Right renal pelvis (tissue), 4 donors: Measurements from ENCODE around the gene HOXC11. TPM values are rescaled to one million over a fixed set of nuclear protein-coding genes. Genes with fewer than 3 reads are reported as not detected.

Experiments used
- DNase-seq, 4 donors: peaks; one replicate each; pipeline ENCODE4 v3.0.0-alpha.2; 2013; ENCODE audit warnings: low read depth in 4 of 4, low spot score in 3 of 4, missing footprints in 1 of 4
- polyA plus RNA-seq, 4 donors: library from polyadenylated mRNA; unstranded; fragments of 120-200 nt; gene quantifications; one replicate each; pipeline ENCODE4 v1.2.1, GENCODE V29; 2013; ENCODE audit not compliant: insufficient read length in 4 of 4

HOXC11 gene
- polyA plus RNA-seq, 4 donors = 1.4 to 4.3 (median 2.1) TPM

DNA sequence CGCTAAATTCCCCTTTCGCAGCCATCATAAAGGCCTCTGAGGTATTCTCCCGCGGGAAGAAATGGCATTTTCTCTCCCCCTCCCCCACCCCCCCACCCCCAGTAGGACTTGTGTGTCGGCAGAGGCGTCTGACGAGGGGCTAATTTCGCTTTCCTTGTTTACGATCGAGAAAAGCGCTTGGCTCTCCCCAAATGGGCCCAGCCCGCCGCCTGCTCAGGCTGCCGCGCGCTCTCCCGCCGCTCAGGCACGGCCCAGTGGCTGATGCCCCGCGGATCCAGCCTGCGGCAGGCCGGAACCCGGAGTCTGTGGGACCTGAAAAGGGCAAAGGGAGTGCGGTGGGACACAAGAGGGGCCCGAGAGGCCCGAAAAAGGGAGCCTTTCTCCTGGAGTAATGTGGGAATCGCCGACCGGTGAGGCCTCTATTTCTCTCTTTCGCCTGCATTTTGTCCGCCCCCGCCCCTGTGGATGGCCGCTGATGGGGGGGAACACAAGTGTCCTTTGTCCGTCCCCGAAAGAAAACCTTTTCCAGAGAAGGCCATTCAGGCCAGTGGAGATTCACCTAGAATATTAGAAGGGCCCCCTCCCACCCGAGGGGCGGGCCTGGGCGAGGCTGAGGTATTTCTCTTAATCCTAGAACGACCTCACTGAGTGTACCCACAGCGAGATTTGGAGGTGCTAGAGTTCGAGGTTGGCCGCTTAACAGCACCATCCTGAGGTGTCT lies 46.3 kb downstream of the HOXC11 start:
- DNase-seq = no peak

GRCh38 chr12:54019924-54020590 lies 47.1 kb downstream of the HOXC11 start:
- no peak for DNase-seq

DNA sequence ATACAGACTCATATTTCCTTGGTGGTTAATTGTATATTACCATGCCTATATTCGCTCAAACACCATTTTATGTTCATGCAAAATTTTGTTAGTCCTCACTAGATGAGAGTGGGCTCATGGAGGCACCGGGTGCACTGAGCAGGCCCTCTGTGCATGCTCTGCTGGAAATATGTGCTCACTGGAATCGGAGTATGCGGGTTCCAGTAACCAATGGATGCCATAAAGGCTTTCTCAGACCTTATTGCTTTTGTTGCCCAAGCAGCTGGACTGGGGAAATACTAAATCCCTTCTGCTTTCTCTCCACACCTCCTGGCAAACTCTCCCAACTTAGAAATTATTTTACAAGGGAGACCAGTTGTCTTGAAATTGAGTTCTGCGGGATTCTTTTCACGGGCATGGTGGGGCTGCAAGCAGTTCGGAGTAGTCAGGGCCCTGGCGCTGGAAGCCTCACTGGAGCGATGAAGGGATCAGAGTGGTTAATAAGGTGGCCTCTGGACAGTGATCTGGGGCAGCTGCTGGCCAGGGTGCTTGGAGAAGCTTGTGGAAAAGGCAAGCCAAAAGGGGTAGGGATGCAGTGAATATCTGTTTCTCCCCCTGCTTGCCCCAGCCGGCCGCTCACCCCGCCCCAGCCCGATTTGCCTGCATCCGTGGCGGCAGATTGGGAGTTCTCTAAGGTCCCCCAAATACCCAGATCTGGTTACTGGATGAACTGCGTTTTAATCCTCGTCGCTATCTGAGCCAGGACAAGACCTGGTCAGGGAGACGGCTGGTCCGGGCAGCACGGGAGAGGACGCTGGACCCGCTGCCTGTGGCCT lies 47.9 kb downstream of the HOXC11 start:
- DNase-seq = no peak

DNA sequence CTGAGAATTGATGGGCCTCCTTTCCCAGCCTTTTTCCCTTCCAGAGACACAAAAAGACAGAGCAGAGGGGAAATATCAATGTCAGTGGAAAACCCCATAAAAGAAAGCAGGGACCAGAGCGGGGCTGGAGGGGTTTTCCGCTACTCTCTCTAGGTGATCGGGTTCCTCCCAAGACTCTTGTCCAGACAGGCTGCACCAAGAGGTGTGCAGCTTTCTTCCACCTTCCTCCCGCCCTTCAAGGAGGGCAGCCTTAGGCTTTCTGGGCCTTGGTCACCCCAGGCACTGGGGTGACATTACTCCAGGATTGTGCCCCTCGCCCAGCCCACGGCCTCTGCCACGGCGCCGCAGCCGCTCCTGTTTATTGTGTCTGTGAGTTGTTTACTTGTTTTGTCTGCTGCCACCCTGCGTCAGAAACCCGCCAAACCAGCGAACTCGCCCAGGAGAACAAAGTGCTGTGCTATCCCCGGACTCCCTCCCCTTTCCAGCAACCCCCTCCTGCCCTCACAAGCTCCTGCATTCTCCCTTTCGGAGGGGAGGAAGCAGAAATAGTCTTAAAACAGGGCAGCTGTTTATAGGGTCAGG lies 48.6 kb downstream of the HOXC11 start:
- DNase-seq = no peak

DNA sequence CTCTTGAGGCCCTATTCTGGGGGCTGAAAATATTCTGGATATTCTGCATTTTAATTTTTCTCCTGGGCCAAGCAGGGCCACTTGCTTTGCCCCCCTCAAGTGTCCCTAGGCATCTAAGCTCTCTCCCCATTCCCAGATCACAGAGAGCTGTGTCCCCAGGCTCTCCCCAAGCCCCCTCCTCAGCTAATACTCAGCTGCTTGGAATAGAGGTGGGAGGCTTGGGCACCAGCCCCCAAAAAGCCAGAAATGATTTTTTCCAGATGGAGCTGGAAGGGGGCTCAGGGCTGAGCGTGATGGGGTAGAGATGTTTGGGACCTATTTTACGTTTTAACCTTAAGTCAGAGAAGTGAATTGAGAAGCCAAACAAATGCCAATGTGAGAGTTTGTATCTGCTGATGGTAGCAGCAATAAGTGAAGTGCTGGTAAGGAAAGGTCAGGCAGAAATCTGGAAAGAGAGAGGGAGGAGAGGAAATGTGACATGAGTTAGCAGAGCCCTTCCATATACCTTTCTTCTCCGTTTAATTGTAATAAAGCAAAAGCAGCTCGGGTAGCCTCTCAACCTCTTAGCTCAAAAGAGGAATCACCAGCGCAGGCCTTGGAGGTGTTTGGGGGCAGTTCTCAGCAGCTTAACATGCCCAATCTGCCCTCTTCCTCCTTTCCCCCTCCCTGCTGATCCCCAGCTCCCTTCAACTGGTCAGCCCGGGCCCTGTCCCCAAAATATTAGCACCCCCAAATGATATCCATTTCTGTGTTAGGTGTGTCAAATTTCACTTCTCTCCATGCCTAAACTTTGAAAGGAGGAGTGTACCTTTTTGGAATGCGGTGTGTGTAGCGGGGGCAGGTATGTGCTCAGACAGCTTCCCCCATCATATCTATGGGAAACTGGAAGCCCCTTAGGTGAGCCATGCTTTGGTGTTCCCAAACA lies 50.3 kb downstream of the HOXC11 start:
- no peak for DNase-seq

GRCh38 chr12:54024127-54024526 lies 51.2 kb downstream of the HOXC11 start:
- no peak for DNase-seq

DNA sequence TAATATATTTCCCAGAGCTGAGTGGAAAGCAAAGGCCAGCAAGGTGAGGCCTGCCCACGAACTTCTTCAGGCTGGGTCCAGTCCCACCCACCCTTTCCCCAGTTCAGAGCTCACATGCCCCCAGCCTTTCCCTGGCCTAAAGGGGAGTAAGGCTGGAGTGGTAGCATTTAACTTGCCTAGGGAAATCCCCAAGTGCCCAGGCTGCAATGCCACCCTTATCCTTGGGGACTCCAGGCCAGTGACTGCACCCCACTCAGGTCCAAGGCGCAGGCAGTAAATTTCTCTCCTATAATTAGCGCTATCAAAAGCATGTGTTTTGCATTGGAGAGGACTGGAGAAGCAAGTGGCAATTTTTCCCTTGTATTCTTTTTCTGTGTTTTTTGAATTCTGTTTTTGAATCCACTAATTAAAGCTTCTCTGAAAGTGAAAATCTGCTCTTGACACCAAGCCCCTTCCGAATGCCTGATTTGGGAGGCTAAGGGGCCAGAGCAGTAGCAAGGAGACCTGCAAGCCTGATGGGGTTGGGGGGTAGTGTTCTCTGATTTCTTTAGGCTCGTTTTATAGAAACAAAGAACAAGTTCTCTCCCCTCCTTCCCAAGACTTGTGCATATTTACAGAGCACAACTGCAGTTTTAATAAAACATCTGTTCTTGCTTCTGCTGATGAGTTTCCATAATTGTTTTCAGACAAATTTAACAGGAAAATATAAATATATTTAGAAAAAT lies 51.8 kb downstream of the HOXC11 start:
- DNase-seq = no peak

DNA sequence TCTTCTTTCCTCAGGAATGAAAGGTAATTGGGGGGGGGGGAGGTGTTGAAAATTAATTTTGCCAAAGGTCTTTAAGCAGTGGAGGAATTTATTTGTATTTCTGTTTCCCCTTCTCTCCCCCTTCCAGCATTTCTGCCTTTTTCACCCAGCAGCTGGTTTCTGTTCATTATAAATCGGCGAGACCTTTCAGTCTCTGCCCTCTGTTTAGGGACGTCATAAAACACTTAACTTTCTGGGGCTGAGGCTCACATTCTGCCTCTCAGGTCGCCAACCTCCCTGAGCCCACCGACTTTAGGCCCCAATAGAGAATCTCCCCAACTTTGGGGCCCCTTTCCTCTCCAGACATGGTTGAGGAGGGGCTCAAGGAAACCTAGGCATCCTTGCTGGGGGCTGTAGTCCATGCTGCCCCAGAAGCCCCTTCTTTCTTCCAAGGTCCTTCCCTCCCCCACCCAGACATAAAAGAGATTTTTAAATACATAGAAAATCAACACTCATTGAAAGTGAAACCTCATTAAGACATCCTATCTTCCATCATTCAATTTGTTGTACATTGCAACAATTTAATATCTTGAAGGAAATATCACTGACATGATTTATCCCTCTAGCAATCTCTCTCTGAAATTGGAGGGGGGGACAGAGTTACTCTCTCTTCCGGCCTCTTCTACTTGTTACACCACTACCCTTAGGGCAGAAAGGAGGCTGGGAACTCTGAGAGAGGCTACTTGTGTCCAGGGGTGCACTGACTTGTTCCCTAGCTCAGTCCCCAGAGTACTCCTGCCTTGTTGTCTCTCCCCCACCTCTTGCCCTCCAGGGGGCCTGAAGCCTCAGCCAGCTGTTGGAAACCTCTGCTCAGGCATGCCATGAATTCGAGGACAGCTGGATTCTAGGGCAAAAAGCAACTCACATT lies 52.8 kb downstream of the HOXC11 start:
- DNase-seq = no peak

DNA sequence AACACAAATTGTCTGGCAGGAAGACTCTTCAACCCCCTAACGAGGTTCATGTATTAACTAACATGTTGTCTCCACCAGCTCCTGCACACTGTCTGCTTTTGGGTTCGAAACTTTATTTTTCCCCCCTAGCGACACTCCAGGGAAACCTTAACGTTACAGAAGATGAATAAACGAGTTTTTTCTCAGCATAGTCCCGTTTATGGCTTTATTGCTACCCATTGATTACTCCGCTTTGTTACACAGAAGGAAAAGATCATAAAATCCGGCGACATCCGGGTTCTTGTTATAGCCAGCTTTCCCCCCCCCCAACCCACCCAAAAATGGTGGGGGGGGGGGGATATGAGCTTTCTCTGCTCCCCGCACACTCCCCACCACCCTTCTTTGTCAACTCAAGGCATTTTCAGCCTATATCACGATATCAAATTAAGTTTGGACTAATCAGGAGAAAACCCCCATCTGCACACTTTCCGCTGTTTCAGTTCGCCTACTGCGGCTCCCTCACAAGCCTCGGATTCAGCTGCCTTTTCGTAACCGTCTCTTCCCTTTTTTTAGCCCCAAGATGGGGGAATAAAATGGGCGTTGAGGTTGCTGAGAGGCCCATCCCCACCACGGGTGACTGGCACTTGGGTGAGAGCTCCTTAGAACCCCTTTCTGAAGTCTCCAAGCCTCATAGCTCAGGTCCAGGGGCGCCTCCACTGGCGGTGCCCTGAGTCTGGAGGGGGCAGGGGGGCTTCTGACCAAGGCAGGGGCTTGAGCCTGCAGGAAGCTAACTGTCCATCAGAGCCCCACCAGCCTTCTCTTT lies 53.9 kb downstream of the HOXC11 start:
- no peak for DNase-seq

Other genes starting within 250 kb of the HOXC11 start
- gene CALCOCO1, start 245.7 kb upstream of the HOXC11 start, polyA plus RNA-seq = 100 to 1,000 TPM; 127 to 141 (median 128) TPM
- under 1 TPM in 1 of 4 donors, not detected in 3; 0.22 TPM for gene CISTR, start 221.1 kb upstream of the HOXC11 start, polyA plus RNA-seq
- gene HOXC13, start 34.3 kb upstream of the HOXC11 start, polyA plus RNA-seq = not detected
- gene HOXC12, start 18.2 kb upstream of the HOXC11 start, polyA plus RNA-seq = under 1 TPM in 1 of 4 donors, not detected in 3; 0.03 TPM
- 1 to 10 TPM; 1.0 to 4.1 (median 1.5) TPM for gene HOTAIR, start 1.8 kb downstream of the HOXC11 start, polyA plus RNA-seq
- 10 to 100 TPM; 59.2 to 69.0 (median 63.7) TPM for gene HOXC10, start 12.0 kb downstream of the HOXC11 start, polyA plus RNA-seq
- 10 to 100 TPM; 15.9 to 22.1 (median 19.7) TPM for gene HOXC9, start 27.0 kb downstream of the HOXC11 start, polyA plus RNA-seq
- gene HOXC8, start 35.9 kb downstream of the HOXC11 start, polyA plus RNA-seq = 1 to 10 TPM; 8.4 to 9.6 (median 8.9) TPM
- gene HOXC6, start 55.3 kb downstream of the HOXC11 start, polyA plus RNA-seq = 10 to 100 TPM; 28.5 to 36.8 (median 32.1) TPM
- gene HOXC5, start 59.9 kb downstream of the HOXC11 start, polyA plus RNA-seq = 1 to 10 TPM; 1.6 to 2.3 (median 1.9) TPM
- 10 to 100 TPM; 42.7 to 53.0 (median 51.1) TPM for gene HOXC4, start 80.7 kb downstream of the HOXC11 start, polyA plus RNA-seq
- gene SMUG1, start 215.9 kb downstream of the HOXC11 start, polyA plus RNA-seq = 10 to 100 TPM; 30.7 to 36.1 (median 33.8) TPM